ENCODE data around the gene HRH2.
"Not testable (repeated sequence)": the region's sequence is repeated elsewhere in the genome, so short reads cannot be mapped to it uniquely, and the experiment has no call there.

HRH2 gene

DNA sequence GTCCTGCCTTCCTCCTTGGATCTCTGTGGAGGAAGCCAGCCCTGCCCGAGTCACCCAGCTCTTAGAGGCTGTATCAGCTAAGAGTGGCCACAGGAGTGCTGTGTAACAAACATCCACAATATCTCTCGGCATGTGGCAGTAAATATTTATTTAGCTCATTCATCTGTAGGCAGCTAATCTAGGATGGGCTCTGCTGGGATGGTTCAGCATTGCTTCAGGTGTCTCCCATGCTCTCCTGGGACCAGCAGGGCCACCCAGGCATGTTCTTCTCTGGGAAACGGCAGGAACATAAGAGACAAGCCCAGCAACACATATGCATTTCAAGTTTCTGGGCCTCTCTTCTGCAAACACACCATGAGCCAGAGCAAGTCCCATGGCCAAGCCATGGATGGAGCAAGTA is 56.1 kb downstream of the HRH2 start:
- no peak for DNase-seq (ENCODE audit: low read depth in 2 of 2)

DNA sequence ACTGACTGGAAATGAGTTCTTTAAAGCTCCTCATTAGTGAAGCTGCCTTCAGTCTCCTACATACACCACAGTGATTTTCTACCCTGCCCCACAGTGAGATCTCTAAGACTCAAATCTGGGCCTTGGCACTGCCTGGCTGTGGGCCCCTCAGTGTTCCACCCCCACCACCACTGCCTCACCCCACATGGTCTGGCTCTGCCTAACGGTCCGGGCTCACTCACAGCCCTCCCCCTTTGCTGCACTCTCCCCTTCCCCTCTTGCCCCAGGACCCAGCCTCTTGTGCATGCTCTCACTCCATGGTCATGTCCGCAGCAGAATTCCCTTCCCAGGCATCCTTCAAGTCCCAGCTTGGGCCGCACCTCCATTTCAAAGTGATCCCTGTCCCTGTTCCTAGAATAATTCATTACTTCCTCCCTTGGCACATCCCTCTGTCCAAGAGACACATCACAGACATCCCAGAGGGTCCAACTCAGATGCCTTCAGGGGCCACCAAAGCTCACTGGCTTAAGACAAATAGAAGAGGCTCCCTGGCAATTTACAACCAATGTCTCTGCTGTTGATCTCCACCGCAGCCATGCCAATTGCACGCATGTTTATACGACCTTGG is 56.7 kb downstream of the HRH2 start:
- no peak for DNase-seq (ENCODE audit: low read depth in 2 of 2)

DNA sequence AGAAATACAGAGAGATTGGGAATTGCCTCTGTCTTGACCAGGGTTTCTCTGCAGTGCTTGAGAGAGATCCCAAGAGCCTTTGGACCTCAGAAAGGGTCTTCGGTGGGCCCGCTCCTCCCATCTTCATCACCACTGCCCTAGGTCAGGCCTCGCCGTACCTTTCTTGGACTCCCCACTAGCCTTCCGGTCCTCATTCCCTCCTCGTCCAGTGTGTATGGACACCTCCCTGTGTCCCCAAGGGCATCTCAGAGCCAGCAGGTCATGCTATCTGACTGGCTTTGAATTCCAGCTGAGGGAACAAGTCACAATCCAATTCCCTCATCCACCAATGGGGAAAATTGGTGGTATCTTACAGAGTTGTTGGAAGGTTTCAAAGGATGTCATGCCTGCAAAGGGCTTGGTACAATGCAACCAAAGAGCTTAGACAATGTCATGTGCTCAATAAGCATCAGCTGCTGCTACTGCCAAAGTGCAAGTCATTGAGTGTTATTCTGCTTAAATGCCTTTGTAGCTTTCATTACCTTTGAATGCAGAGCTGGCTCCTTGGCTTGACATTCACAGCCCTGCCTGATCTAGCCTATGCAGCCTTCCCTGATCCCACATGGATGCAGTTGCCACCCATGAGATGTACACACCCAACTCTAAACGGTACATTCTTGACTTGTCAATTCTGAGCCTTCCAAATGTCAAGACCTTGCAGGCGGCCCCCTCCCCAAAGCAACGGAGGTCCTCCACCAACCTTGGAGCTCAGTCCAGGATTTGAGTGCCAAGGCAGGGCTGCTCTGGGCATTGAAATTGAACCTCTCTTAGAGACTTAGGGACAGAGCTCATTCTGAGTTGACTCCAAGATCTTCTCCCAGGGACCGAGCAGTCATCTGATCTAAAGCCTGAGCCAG is 58.0 kb downstream of the HRH2 start:
- no peak for DNase-seq (ENCODE audit: low read depth in 2 of 2)

DNA sequence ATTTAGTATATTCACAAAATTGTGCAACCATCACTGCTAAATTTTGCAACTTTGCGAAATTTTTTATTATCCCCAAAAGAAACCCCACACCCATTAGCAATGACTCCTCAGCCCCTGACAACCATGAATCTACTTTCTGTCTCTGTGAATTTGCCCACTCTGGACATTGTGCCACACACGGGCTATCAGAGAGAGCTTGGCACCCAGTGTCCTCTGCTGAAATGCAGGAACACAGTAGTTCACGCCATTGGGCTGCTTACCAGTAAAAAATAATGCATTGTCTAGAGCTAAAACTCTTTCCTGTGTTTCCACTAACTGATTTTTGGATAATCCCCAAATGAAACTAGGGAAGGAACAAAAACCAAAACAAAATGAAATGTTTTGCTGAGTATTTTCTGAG is 60.0 kb downstream of the HRH2 start:
- DNase-seq (ENCODE audit: low read depth in 2 of 2) = no peak

DNA sequence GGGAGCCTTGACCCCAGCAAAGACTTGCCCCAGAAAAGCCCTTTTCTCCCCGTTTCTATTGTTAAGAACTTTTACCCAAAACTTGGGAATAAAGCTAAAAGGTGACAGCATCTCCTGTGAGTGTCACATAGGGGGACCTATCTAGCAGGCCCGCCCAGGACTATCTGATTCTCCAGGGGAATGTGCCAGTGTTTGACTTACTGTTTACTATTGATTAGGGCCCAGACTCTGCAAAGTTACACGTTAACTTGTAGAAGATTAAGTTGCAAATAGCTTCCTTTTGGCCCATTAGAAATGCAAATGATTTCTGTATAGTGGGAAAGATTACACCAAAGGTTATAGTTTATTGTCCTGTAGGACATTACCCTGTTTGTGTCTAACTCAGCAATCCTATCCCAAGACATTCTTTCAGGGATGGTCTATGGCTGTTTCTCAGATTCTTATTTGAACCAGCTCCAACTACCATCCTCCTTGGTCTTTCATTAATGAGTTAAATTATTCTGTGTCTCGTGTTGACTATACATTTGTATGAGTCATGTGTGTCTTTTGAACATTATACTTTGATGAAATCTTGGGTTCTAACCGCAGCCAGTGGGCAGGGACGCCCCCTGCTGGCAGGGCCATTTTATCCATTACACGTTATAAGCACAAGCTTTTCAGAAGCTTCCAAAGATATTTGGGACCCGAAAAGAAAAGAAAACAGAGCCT is 60.7 kb downstream of the HRH2 start:
- peak; percentile 31 to 46 for DNase-seq (ENCODE audit: low read depth in 2 of 2)

DNA sequence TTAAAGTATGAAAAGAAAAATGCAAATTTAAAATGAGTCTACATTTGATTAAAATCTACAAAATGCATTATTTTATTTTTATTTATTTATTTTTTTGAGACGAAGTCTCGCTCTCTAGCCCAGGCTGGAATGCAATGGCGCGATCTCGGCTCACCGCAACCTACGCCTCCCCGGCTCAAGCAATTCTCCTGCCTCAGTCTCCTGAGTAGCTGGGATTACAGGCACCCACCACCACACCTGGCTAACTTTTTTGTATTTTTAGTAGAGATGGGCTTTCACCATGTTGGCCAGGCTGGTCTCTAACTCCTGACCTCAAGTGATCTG is 61.2 kb downstream of the HRH2 start:
- DNase-seq (ENCODE audit: low read depth in 2 of 2) = not testable (repeated sequence)

DNA sequence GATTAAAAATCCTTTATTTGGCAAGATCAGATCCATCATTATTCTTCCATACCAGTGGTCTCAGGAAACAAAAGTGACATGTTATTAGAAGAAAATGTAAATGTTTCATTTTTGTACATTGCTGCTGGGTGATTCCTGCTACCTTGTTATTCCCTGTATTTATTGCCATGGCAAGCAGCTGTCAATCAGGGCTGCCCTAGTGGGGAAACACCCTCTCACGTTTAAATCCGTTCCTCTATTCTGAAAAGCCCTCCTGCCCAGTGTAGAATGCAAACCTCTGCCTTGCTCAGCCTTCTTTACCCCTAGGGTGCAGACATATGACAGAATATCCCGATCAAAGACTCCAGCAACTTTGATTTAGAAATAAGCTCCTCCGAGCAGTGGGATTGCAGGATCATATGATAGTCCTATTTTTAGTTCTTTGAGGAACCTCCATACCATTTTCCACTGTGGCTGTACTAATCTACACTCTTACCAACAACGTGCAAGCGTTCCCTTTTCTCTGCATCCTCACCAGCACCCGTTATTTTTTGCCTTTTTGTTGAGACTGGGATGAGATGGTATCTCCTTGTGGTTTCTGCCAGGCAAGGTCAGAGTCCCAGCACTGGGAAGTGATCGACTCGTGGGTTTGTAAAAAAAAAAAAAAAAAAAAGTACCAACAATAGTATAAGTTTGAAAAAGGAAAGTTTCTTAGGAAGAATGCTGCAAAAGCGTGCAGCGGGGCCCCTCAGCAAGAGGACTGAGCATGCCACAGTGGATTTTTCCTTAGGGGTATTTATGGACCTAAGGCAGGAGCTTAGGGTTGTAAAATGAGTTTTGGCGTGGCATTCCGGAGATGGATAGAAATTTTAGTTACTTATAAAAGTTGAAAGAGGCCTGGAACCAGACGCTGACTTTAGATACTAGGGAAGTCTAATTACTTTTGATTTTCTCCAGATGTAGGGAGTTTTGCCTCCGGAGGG is 66.7 kb downstream of the HRH2 start:
- DNase-seq (ENCODE audit: low read depth in 2 of 2) = no peak

DNA sequence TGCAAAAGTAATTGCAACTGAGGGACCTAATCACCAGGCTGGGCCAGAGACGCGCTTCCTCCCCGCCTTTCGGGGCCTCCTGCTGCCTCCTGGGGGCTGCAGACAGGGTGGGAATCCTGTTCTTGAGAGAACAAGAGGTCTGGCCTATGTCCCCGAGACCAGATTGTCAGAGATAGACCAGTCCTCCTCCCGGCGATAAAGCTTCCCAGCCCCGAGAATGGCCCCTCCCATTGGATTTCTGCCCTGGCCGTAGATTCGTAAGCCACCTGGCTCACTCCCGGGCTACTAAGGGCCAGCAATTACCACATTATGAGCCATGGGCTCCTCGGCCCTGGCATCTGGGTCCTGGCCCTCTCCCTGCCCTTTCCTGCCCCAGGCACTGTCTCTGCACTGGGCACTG is 70.4 kb downstream of the HRH2 start:
- DNase-seq (ENCODE audit: low read depth in 2 of 2) = no peak

DNA sequence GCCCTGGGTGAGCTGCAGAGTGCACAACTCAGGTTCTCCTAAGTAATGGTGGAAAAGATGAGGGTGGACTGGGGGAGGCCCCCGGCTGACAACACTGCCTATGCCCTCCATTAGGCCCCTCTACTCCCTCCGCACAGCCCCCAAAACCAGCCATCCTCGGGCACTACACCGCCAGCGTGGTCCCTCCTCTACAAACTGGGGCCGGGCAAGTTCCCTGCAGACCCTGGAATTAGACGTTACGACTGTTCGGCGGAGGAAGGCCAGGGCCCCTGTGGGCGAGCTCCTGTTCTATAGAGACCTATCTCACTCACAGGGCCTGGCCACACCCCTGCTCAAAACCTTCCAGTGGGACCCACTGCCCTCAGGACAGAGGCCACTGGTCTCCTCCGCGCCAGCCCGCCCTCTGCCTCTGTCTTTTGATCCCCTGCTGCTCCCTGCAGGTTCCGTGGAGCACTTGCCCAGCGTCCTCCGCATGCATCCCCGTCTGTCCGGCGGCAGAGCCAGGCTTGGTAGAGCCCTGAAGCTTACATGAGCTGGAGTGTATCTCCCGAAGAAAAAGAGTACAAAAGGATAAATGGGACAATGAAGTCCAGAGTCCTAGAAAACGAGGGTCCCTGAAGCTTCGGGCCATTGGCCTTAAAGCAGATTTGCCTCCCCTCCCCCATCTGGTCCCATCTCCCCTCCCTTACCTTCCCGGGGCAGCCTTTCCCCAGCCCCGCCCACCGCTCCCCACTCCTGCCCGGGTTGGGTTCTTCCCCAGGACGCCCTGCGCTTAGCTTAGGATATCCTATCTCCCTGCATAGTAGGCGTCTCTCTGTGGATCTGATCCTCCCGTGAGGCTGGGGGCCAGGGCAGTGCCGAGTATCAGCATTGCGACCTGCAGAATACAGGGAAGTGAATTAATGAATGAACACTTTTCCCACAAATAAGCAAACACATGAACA is 71.3 kb downstream of the HRH2 start:
- DNase-seq (ENCODE audit: low read depth in 2 of 2) = no peak

DNA sequence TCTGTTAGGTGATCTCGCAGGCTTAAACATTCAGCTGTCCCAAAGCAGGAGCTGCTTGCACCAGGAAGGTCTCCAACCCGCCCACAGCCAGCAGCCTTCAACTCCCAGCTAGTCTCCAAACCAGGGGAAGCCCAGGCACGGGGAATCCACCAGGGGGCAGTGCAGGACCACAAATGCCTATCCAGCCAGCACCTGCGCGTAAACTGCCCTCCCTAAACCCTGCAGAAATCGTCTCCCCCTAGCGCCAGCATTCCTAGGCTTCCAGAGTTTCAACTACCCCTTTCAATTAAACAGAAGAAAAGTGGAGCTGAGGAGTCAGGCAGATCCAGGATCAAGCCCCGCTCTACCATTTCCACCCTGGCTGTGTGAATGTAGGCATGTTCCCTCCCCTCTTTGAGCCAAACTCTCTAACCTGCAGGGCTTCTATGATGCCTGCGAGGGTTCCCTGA is 72.0 kb downstream of the HRH2 start:
- DNase-seq (ENCODE audit: low read depth in 2 of 2) = peak; percentile 77 to 83

DNA sequence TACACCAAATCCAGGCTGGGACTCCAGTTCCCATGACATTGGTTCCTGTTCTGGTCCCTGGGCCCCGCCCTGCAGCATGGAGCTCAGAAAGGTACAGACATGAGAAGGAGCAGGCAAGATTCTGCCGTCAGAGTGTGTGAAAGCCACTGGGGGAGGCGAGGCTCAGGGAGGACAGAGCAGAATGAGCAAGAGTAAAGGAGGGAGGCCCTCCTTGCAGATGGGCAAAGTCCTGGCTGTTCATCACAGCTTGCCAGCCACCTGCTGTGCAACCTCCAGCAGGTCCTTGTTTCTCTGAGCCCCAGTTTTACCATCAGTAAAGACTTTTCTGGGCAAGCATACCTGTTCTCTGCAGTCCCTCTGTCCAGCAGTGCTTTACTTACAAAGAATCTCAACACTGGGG is 73.3 kb downstream of the HRH2 start:
- DNase-seq (ENCODE audit: low read depth in 2 of 2) = no peak

DNA sequence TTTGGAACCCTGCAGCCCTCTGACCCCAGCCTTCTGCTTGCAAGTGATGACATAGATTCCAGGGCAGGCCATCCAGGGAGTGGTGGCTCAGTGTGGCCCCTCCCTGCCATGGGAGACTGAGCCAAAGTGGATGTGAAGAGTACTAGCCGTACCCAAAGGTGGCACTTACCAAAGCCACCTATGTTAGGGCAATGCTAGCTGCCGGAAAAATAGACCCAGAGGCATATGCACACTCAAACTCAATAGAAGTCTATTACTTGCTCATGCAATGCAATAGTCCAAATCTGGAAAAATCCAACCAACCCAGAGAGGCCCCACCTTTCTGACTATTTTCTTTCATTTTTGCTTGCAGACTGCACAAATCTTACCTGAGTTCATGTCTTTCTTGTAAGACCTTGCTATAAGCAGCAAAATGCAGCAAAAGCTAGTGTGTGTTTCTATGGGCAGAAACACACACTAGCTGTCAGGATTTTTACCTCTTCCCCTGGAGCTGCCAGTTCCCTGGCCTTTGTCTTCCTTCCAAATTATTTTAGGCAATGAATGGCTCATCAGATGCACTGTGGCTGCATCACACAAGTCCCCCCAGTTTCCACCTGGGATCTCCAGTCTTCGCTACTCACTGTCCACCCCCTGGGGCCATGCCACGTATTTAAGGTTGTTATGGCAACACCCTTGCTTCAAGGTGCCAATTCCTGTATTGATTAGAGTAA is 74.0 kb downstream of the HRH2 start:
- DNase-seq (ENCODE audit: low read depth in 2 of 2) = no peak

DNA sequence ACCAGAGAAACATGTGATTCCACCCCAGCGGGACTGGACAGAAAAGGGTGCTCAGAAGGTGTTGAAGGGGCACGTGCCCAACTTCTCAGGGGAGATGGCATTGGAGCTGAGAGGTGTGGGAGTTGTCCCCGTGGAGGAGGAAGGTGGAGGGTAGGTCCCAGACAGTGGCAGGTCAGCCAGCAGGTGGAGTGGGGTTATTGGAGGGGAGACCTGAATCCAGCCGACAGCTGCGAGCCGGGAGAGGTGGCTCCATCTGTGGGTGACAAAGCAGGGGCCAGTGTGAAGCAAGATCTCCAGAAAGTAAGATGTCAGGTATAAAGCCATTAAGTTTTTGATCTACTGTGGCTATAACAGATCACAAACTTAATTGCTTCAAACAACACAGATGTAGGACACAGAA is 75.1 kb downstream of the HRH2 start:
- no peak for DNase-seq (ENCODE audit: low read depth in 2 of 2)

DNA sequence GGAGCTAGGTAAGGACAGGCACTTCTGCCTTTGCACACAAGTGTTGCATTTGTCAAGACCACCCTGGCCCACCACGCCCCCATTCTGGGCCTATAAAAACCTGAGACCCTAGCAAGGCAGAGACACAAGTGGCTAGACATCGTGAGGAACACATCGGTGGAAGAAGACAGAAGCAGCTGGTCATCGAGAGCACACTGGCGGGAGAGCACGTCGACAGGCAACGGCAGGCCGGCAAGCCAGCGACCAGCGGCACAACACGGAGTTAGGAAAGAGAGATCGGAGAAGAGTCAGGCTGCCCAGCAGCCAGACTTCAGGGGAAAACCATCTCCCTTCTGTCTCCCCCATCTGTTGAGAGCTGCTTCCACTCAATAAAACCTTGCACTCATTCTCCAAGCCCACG is 76.1 kb downstream of the HRH2 start:
- no peak for DNase-seq (ENCODE audit: low read depth in 2 of 2)

DNA sequence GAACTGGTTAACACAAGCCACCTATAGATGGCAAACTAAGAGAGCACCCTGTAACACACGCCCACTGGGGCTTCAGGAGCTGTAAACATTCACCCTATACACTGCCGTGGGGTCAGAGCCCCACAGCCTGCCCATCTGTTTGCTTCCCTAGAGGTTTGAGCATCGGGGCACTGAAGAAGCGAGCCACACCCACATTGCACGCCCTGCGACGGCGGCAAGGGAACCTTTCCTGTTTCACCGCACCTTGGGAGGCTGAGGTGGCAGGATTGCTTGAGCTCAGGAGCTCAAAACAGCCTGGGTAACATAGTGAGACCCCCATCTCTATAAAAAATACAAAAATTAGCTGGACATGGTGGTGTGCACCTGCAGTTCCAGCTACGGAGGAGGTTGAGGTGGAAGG is 76.6 kb downstream of the HRH2 start:
- DNase-seq (ENCODE audit: low read depth in 2 of 2) = no peak

DNA sequence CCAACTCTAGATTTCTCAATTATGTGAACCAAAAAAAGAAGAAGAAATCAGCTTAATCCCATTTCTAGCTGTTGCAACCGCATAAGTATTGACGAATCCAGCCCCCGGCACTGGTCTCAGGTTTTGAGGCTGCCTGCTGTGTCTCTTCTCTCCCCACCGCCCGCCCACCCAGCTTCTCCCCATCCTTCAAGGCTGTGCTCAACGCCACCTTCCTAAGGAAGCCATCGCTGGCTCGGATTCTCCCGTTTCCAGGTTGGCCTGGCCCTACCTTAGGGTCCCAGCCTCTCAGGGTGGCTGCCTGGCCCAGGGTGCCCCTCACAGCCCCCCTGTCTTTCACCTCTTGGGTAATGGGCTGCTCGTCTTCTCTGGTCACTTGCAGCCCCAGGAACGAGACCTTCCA is 77.8 kb downstream of the HRH2 start:
- DNase-seq (ENCODE audit: low read depth in 2 of 2) = no peak

DNA sequence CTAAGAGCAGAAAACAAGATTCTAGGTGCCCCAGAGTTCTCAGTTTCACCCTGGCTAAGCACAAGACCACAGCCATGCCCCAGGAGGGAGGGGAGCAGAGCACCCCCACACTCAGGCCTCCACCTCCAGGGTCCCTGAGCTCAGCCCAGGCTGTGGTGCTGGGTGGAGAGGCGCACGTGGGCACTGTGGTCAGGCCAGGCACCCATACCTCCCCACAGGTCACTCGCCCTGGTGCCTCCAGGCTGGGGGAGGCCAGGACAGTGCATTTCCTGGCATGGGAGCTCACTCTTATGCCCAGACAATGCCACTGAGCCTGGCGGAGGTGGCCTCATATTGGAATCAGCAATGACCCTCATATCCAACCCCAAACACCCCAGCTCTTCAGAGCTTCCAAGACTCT is 78.8 kb downstream of the HRH2 start:
- DNase-seq (ENCODE audit: low read depth in 2 of 2) = no peak

DNA sequence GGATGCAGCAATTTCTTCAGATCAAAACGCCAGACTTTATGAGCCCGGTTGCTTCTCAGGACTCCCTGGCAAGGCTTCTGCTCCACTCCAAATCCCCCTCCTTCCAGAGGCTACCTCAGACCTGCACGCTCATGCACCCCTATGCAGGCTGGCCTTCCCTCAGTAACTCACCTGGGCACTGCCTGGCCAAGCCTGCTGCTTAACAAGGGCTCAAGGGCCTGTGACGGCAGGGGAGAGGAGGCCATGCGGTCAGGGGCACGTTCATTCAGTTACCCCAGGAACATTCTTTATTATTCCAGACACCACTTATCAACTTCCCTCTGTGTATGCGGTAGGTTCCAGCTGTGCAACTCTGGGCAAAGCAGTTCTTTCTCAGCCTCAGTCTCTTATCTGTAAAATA is 79.6 kb downstream of the HRH2 start:
- no peak for DNase-seq (ENCODE audit: low read depth in 2 of 2)

DNA sequence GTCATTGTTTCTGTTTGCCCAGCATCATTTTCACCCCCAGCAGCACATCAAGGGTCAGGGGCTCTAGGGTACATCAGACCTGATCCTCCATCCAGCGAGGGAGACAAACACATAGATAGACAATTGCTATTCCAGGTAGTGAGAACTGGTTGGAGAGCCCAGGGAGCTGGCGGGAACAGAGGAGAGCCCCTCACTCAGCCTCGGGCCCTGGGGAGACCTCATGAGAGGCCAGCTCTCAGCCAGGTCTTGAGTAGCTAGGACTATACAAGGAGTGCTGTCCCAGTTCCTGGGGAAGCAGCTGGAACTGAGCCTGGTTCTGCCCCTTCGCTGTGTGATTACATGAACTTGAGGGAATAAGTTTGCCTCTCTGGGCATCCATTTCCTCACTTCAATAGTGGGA is 80.3 kb downstream of the HRH2 start:
- DNase-seq (ENCODE audit: low read depth in 2 of 2) = no peak

DNA sequence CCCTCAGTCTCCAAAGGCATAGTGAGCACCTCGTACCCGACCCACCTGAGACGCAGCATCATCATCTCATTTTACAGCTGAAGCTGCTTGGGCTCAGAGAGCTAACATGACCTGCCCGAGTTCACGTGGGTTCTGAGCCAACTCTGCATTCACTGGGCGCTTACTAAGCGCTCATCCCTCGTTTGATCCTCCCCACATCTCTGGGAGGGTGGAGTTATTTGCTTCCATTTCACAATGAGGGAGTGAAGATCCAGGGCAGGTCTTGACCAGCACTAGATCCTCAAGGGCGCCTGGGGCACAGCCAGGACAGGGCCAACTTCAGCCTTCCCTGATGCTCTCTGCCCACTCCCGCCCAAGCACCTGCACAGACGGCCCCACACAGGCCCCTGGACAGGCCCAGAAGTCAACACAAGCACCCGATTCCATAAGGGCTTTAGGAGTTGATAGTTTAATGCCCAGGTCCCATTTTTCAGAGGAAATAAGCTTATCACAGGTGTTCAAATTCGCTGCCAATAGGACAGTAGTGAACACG is 80.8 kb downstream of the HRH2 start:
- DNase-seq (ENCODE audit: low read depth in 2 of 2) = no peak
